Stomach (tissue), 9 donors: ENCODE data around the gene ARFIP1. TPM values are rescaled to one million over a fixed set of nuclear protein-coding genes. Genes with fewer than 3 reads are reported as not detected.

Source experiments
- DNase-seq, 2 donors: peaks; one replicate each; pipeline versions ENCODE4 v3.0.0 to v3.0.0-alpha.2; 2013 to 2019
- H3K27ac ChIP-seq, 5 donors: fragments of 200-600 bp in 4 of 5; sonication (generic) in 4 of 5; one replicate each; pipeline ENCODE4 v1.5.1; 2013 to 2019; ENCODE audit warnings: mild to moderate bottlenecking in 1 of 5, moderate library complexity in 1 of 5
- H3K27me3 ChIP-seq, 3 donors: fragments of 200-600 bp; sonication (generic); one replicate each; pipeline ENCODE4 v1.5.1; 2017 to 2019; ENCODE audit warnings: mixed run types in 1 of 3
- H3K36me3 ChIP-seq, 4 donors: fragments of 200-600 bp; sonication (generic); 1 replicate in 3 of 4; 2 replicates in 1 of 4; pipeline ENCODE4 v1.5.1; 2016 to 2019
- H3K4me1 ChIP-seq, 4 donors: fragments of 200-600 bp; sonication (generic); one replicate each; pipeline ENCODE4 v1.5.1; 2016 to 2019
- H3K4me3 ChIP-seq, 4 donors: fragments of 200-600 bp; sonication (generic) in 3 of 4; one replicate each; pipeline ENCODE4 v1.5.1; 2016 to 2019; ENCODE audit warnings: mild to moderate bottlenecking in 1 of 4
- H3K9me3 ChIP-seq, 4 donors: fragments of 200-600 bp; sonication (generic); one replicate each; pipeline ENCODE4 v1.5.1; 2016 to 2019
- EP300 ChIP-seq: sonication (generic); formaldehyde crosslinking; IDR thresholded peaks from one replicate; pipeline ENCODE4 v1.6.1; 2017; ENCODE audit warnings: antibody characterized with exemption
- POLR2A ChIP-seq, 4 donors: fragments of 450-650 bp; IDR thresholded peaks; one replicate each; pipeline ENCODE4 v1.6.1; 2016; ENCODE audit warnings: antibody characterized with exemption in 4 of 4, control low read depth in 2 of 4, mild to moderate bottlenecking in 1 of 4, moderate library complexity in 1 of 4
- POLR2AphosphoS5 ChIP-seq, 3 donors: sonication (generic); formaldehyde crosslinking; IDR thresholded peaks; one replicate each; pipeline ENCODE4 v1.6.1; 2016; ENCODE audit warnings: antibody characterized with exemption in 3 of 3
- WGBS, 5 donors: extraction: QIAGEN DNeasy Blood & Tissue Kit in 3 of 5; methylation state at CpG; one replicate each; pipeline versions ENCODE4 v1.1.5 to v1.1.7; 2013 to 2018; 5-methylcytosine and 5-hydroxymethylcytosine counted together
- intact Hi-C: fragments of 100-400 bp; cut with DNase I; formaldehyde crosslinking; loops from one replicate; pipeline ENCODE4 v1.15.1; 2023; ENCODE audit warnings: low total_unique reads
- polyA plus RNA-seq, 3 donors: library from polyadenylated mRNA; stranded (reverse); fragments of 200-250 nt; gene quantifications; one replicate each; pipeline ENCODE4 v1.2.3, GENCODE V29; 2013
- total RNA-seq, 5 donors: library from RNA; depleted of rRNA; stranded (reverse); fragments of >200 nt; gene quantifications; one replicate each; pipeline versions ENCODE4 v1.1.0 to v1.2.3, GENCODE V29; 2014 to 2016
- TF ChIP-seq, protein P1 (sequence below), 7 experiments: fragments of 450-650 bp in 4 of 7; fragments of 200-600 bp in 3 of 7; sonication (generic) in 3 of 7; IDR thresholded peaks; one replicate each; pipeline ENCODE4 v1.5.1; 2016 to 2019; ENCODE audit warnings: antibody characterized with exemption in 7 of 7, control low read depth in 2 of 7, mild to moderate bottlenecking in 1 of 7
- donor health status: healthy with polysubstance abuse.
- donor health status: Bipolar disorder and iron deficiency.
- donor health status: healthy.

The ARFIP1 gene
- total and polyA plus RNA-seq, 8 donors: 15.3 to 103 (median 39.4) TPM

DNA sequence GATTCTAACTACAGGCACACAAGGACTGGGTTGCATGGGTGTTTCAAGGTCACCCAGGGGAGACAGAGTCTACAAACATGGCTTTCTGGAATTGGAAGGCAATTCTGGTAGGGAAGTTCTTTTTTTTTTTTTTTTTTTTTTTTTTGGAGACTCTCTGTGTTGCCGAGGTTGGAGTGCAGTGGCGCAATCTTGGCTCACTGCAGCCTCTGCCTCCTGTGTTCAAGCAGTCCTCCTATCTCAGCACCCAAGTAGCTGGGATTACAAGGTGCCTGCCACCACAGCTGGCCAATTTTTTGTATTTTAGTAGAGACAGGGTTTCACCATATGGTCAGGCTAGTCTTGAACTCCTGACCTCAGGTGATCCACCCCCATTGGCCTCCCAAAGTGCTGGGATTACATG lies 140.1 kb downstream of the ARFIP1 start:
- intact Hi-C loops: no loop called here
- H3K9me3 ChIP-seq: peaks cover 0 to 20% (median 0%) of the 10 kb centered on the region in 4 donors
- H3K27me3 ChIP-seq: no peaks in the 10 kb centered on the region
- H3K4me1 ChIP-seq: peaks cover 0 to 5% (median 0%) of the 10 kb centered on the region in 4 donors
- peaks cover 0 to 16% (median 0%) of the 10 kb centered on the region in 4 donors for H3K36me3 ChIP-seq
- TF ChIP-seq POLR2A (IDR thresholded peaks at IDR 0.05) (no peak), POLR2AphosphoS5 (IDR thresholded peaks at IDR 0.05) (no peak), EP300 (no peak)
- TF ChIP-seq, protein P1, sequence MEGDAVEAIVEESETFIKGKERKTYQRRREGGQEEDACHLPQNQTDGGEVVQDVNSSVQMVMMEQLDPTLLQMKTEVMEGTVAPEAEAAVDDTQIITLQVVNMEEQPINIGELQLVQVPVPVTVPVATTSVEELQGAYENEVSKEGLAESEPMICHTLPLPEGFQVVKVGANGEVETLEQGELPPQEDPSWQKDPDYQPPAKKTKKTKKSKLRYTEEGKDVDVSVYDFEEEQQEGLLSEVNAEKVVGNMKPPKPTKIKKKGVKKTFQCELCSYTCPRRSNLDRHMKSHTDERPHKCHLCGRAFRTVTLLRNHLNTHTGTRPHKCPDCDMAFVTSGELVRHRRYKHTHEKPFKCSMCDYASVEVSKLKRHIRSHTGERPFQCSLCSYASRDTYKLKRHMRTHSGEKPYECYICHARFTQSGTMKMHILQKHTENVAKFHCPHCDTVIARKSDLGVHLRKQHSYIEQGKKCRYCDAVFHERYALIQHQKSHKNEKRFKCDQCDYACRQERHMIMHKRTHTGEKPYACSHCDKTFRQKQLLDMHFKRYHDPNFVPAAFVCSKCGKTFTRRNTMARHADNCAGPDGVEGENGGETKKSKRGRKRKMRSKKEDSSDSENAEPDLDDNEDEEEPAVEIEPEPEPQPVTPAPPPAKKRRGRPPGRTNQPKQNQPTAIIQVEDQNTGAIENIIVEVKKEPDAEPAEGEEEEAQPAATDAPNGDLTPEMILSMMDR (IDR thresholded peaks at IDR 0.05): no peak
- DNase-seq: no peak
- 93 to 100% (median 97%) methylated on average over 2 of the region's 2 CpGs for WGBS, 5 donors
- no peak overlapping the region for H3K27ac ChIP-seq
- H3K4me3 ChIP-seq: no peak overlapping the region

DNA sequence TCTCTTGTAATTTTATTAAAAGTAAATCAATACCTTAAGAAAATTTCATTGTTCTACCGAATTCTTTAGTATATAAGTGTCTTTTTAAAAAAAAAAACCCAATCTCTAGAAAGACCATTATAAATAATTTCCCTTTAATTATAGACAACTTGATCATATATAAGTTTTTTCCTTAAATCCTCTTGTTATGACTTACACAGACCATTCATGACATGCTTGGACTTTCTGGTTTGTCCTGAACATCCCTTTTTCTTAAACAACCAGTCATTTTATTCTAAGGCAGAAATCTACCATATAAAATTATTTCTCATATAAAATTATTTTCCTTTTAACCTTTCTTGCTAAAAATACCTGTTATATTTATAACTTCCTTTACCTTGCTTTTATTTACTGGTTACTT lies 141.0 kb downstream of the ARFIP1 start:
- Histone ChIP-seq H3K9me3 (peaks cover 0 to 20% (median 0%) of the 10 kb centered on the region in 4 donors), H3K27ac (no peak overlapping the region), H3K4me1 (peaks cover 0 to 5% (median 0%) of the 10 kb centered on the region in 4 donors), H3K36me3 (peaks cover 0 to 16% (median 0%) of the 10 kb centered on the region in 4 donors), H3K4me3 (no peak overlapping the region), H3K27me3 (no peaks in the 10 kb centered on the region)
- TF ChIP-seq POLR2AphosphoS5 (IDR thresholded peaks at IDR 0.05) (no peak), EP300 (no peak), POLR2A (IDR thresholded peaks at IDR 0.05) (no peak)
- TF ChIP-seq, protein P1 (IDR thresholded peaks at IDR 0.05): no peak
- intact Hi-C loops: no loop called here
- WGBS, 5 donors: 51 to 62% (median 60%) methylated on average over 1 of the region's 1 CpG
- DNase-seq: no peak

DNA sequence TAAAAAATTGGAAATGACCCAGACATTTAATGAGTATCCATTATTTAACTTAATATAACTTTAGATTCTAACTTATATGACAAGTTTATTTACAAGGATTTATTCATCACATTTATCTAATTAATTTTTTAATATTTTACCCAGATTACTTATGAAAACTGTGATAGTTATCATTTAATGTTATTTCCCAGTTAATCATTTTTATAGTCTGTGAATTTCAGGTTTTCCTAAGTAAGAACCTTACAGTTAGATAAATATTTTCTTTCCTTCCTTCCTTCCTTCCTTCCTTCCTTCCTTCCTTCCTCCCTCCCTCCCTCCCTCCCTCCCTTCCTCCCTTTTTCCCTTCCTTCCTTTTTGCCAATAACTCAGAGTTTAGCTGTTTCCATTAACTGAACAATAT lies 141.5 kb downstream of the ARFIP1 start:
- Histone ChIP-seq H3K9me3 (peaks cover 0 to 20% (median 0%) of the 10 kb centered on the region in 4 donors), H3K4me3 (no peak overlapping the region), H3K27ac (no peak overlapping the region), H3K36me3 (peaks cover 0 to 16% (median 0%) of the 10 kb centered on the region in 4 donors), H3K4me1 (peaks cover 0 to 5% (median 0%) of the 10 kb centered on the region in 4 donors), H3K27me3 (no peaks in the 10 kb centered on the region)
- no peak for DNase-seq
- intact Hi-C loops: no loop called here
- no peak for TF ChIP-seq POLR2A (IDR thresholded peaks at IDR 0.05)

DNA sequence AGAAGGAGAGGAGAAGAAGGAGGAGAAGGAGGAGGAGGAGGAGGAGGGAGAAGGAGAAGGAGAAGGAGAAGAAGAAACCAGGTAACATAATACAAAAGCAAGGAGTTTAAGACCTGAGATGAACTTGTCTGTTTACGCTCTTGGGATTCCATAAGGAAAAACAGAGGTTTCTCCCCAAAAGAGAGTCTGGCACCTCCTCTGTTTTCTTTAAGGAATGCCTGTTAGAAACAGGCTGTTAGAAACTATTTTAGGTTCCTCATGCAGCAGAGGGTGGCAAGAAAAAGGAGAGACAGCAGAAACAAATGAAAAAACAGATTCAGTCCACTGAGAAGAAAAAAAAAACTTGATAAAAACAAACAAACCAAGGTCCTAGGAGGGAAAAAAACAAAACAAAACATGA lies 146.1 kb downstream of the ARFIP1 start:
- intact Hi-C loops: no loop called here
- 93 to 100% (median 96%) methylated on average over 1 of the region's 1 CpG for WGBS, 5 donors
- no peak for DNase-seq
- H3K27me3 ChIP-seq: no peaks in the 10 kb centered on the region
- H3K36me3 ChIP-seq: no peaks in the 10 kb centered on the region
- peaks cover 0 to 4% (median 0%) of the 10 kb centered on the region in 4 donors for H3K9me3 ChIP-seq
- H3K4me1 ChIP-seq: peaks cover 0 to 5% (median under 1%) of the 10 kb centered on the region in 4 donors
- TF ChIP-seq POLR2A (IDR thresholded peaks at IDR 0.05): no peak
- TF ChIP-seq, protein P1 (IDR thresholded peaks at IDR 0.05): no peak
- no peak for TF ChIP-seq EP300
- no peak for TF ChIP-seq POLR2AphosphoS5 (IDR thresholded peaks at IDR 0.05)
- no peak overlapping the region for H3K27ac ChIP-seq
- no peak overlapping the region for H3K4me3 ChIP-seq

DNA sequence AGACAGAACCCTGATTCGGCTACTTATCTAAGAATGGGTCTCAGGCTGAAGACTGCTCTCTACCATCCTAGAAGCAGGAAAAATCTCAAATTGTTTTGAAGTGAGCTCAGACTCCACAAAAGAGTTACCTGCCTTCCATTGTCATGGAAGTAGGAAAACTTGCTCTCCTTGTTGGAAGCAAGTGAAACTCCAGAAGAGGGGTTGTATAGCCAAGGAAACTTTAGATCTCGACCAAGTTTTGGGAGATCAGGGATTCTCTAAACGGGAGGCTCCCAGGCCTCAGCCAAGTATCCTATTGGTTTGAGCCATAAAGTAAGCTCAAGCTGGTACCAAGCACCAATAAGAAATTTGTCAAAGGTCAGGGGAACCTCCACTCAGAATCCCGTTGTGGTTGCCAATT lies 147.2 kb downstream of the ARFIP1 start:
- Histone ChIP-seq H3K27ac (no peak overlapping the region), H3K4me1 (peaks cover 0 to 6% (median 2%) of the 10 kb centered on the region in 4 donors), H3K4me3 (no peak overlapping the region), H3K27me3 (no peaks in the 10 kb centered on the region), H3K9me3 (no peaks in the 10 kb centered on the region), H3K36me3 (no peaks in the 10 kb centered on the region)
- 85 to 93% (median 86%) methylated on average over 4 of the region's 4 CpGs for WGBS, 5 donors
- intact Hi-C loops: no loop called here
- TF ChIP-seq, protein P1 (IDR thresholded peaks at IDR 0.05): no peak
- TF ChIP-seq EP300 (no peak), POLR2A (IDR thresholded peaks at IDR 0.05) (no peak)
- DNase-seq: no peak
